Brain microvascular endothelial cell (primary cell): ENCODE measurements around the gene AMH.
A peak's percentile ranks its signal among the peaks of the same experiment; 100 is the strongest.

ENCODE experiments used
- DNase-seq: peaks from one replicate; pipeline ENCODE4 v3.0.0-alpha.2; 2020
- H3K27ac ChIP-seq: fragments of 250-450 bp; sonication (Bioruptor Pico); 2 replicates; pipeline ENCODE4 v1.5.1; 2020; ENCODE audit warnings: mild to moderate bottlenecking, moderate library complexity
- H3K27me3 ChIP-seq: fragments of 250-450 bp; sonication (Bioruptor Pico); replicated peaks from 2 replicates; pipeline ENCODE4 v1.5.1; 2020; ENCODE audit warnings: mild to moderate bottlenecking
- H3K36me3 ChIP-seq: fragments of 250-450 bp; sonication (Bioruptor Pico); replicated peaks from 2 replicates; pipeline ENCODE4 v1.5.1; 2020; ENCODE audit warnings: mild to moderate bottlenecking
- H3K4me3 ChIP-seq: 2 replicates; pipeline ENCODE4 v1.5.1; 2011; ENCODE audit warnings: low read depth, mild to moderate bottlenecking, control low read depth, low read length, moderate library complexity
- in situ Hi-C: cut with HindIII; loops from 2 replicates; pipeline ENCODE4 v1.10.0; 2017; ENCODE audit warnings: low sequenced_read_pairs, low pct_ligation_motif_present
- TF ChIP-seq, protein P1 (sequence below): IDR thresholded peaks from 2 replicates; pipeline ENCODE4 v1.5.1; 2011; ENCODE audit warnings: low read depth, mild to moderate bottlenecking, moderate library complexity, low read length, control low read depth, inconsistent platforms; ENCODE audit errors: missing control alignments

Gene AMH

DNA sequence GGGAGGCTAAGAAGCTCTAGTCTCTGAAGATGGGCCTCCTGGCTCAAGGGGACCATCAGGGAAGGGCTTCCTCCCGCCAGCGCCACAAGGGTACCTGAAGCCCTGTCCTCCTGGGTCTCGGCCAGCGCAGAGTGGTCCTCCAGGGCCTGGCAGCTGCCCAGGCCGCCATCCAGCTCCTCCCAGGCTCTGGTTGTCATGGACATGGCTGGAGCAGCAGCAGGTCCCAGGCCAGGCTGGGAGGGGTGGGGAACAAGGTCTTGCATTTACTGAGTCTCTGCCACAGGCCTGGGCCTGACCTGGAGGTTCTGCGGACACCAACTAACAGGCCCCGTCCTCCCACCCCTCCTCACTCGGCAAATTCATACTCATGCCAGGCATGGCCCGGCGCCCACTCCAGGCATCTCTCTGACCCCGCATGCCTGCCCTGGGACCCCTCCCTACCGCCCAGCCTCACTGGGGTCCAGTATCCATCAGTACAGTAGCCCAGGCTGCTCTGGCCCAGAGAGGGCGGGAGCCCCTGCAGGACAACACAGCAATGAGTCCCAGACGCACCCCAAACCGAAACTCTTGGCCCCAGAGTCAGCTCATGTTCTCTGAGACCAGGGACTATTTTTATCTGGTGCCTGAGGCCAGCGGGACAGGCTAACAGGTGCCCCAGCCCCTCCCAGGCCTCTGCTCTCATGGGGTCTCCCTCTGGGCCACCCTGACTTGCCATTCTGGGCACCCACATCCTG is 6.2 kb downstream of the AMH start:
- in situ Hi-C loops: no loop called here
- Histone ChIP-seq H3K4me3 (no peak overlapping the region), H3K36me3 (no peaks in the 10 kb centered on the region), H3K27ac (no peak overlapping the region), H3K27me3 (peaks cover 36% of the 10 kb centered on the region)
- DNase-seq: no peak
- TF ChIP-seq, protein P1, sequence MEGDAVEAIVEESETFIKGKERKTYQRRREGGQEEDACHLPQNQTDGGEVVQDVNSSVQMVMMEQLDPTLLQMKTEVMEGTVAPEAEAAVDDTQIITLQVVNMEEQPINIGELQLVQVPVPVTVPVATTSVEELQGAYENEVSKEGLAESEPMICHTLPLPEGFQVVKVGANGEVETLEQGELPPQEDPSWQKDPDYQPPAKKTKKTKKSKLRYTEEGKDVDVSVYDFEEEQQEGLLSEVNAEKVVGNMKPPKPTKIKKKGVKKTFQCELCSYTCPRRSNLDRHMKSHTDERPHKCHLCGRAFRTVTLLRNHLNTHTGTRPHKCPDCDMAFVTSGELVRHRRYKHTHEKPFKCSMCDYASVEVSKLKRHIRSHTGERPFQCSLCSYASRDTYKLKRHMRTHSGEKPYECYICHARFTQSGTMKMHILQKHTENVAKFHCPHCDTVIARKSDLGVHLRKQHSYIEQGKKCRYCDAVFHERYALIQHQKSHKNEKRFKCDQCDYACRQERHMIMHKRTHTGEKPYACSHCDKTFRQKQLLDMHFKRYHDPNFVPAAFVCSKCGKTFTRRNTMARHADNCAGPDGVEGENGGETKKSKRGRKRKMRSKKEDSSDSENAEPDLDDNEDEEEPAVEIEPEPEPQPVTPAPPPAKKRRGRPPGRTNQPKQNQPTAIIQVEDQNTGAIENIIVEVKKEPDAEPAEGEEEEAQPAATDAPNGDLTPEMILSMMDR: no peak

DNA sequence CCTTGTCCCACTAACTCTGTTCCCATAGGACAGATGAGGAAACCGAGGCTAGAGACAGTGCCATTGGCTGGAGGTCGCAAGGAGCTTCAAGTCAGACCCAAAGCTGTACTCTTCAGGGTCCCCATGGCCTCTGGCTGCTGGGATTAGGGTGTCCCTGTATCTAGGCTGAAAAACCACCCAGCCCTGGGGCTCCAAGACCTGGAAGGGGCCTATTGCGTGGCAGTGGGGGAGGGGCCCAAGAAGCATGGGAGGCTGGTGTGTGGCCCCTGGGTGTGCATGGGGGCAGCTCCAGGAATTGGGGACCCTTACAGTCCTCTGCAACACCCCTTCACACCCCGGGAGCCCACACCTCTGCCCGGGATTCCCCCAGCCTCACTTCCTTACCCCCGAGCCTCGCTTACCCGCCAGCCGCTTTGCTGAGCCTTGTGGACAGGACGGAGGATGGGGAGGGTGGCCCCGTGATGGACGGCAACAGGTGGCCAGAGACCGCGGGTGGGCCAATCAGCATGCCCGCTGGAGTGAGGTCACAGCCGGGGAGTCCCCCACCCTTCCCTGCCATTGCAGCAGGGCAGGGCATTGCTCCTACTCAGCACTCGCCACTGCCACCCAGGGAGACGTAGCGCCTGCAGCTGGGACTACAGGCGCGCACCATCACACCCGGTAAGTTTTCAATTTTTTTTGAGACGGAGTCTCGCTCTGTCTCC is 7.0 kb downstream of the AMH start, which contains the start of gene JSRP1:
Gene JSRP1, minus strand, starts transcription at position 436 of the 704 bp plus-strand sequence. CDS start 1,103 bp downstream, outside the sequence.
- TF ChIP-seq, protein P1: no peak
- Histone ChIP-seq H3K4me3 (no peak within 1 kb of the TSS), H3K27me3 (peaks cover 27% of the 10 kb centered on the region), H3K27ac (no peak within 1 kb of the TSS), H3K36me3 (no peaks in the 10 kb centered on the region)
- no peak for DNase-seq
- in situ Hi-C loops: no loop called here

DNA sequence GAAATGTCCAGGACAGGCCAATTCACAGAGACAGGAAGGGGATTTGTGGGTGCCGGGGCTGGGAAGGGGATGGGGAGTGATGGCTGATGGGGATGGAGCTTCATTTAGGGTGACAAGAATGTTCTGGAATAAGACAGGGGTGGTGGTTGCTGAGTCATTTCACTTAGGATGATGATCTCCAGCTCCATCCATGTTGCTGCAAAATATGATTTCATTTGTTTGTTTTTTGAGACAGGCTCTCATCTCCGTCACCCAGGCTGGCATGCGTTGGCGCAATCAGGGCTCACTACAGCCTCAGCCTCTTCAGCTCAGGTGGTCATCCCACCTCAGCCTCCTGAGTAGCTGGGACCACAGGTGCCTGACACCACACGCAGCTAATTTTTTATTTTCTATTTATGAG is 10.2 kb downstream of the AMH start:
- Histone ChIP-seq H3K36me3 (no peaks in the 10 kb centered on the region), H3K27me3 (no peaks in the 10 kb centered on the region), H3K27ac (no peak overlapping the region), H3K4me3 (no peak overlapping the region)
- no peak for DNase-seq
- in situ Hi-C loops: no loop called here
- TF ChIP-seq, protein P1: no peak

DNA sequence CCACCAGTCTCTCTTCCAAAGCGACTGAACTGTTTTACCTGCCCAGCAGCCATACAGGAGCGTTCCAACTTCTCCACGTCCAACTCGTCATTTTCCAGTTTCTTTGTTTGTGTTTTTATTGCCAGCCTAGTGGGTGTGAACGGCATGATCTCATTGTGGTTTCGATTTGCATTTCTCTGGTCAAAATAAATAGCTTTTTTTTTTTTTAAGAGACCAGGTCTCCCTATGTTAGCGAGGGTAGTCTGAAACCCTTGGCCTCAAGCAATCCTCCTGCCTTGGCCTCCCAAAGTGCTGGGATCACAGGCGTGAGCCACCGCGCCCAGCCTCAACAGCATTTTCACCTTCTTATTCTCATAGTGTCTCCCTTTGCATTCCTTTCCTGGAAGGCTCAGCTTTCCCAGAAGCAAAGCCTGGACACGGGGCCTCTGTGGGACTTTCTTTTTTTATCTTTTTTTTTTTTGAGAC is 11.2 kb downstream of the AMH start:
- no peaks in the 10 kb centered on the region for H3K27me3 ChIP-seq
- no peak for DNase-seq
- TF ChIP-seq, protein P1: no peak
- no peaks in the 10 kb centered on the region for H3K36me3 ChIP-seq
- no peak overlapping the region for H3K27ac ChIP-seq
- in situ Hi-C loops: no loop called here
- no peak overlapping the region for H3K4me3 ChIP-seq

DNA sequence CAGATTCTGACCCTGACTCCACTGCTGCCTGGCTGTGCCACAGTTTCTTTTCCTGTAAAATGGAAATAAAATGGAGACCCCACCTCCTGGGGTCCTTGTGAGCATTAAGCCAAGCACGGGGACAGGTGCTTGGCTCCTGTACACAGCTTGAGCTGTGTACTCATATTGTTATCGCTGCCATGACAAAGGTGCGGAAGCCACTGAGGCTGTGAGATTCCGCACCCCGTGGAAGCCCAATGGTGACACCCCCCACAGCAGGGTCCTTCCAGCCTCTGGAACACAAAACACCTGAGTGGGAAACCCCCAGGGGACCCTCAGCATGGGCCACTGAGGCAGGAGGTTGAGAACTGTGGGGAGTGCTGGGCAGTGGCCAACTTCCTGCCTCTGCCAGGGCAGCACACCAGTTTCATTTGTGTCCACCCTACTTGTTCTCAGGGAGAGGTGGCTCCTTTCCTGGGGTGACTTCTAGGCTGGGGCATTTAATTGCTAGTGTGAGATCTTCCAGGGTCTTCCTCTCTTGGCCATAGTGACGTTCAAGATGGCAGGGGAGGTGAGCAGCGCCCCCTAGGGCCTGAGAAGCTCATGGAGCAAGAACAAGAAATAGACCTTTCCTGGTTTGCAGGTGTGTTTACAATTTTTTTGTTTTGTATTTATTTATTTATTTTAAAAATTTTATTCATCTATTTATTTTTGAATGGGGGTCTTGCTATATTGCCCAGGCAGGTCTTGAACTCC is 12.5 kb downstream of the AMH start:
- DNase-seq: no peak
- TF ChIP-seq, protein P1: peak; percentile 78
- H3K4me3 ChIP-seq: no peak overlapping the region

More for the DNA sequence above, 12.5 kb downstream of the AMH start:
- no peaks in the 10 kb centered on the region for H3K27me3 ChIP-seq
- no peak overlapping the region for H3K27ac ChIP-seq
- H3K36me3 ChIP-seq: no peaks in the 10 kb centered on the region
- in situ Hi-C loops: no loop called here
